ENCODE results near the gene KIF13A.
"Not testable (repeated sequence)": the region's sequence is repeated elsewhere in the genome, so short reads cannot be mapped to it uniquely, and the experiment has no call there.

KIF13A gene

DNA sequence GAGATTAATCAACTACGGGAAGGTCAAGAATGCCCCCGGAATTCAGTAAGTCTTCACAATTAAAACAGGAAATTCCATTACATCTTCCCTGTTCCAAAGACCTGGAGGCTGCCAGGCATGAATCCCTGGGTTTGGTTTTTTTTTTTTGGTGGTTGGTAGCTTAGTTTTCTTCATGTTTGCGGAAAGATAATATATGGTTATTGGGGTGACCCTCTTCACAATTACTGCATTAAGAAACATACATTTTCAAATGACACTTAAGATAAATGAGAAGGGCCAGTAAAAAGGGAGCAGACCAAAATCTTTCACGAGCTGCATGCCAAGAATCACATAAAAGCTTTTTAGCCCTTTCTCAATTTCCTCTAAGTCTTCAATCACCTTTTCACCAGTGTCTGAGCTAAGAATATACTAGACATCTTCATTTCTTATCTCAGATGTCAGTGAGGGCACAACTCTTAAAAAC is 64.0 kb downstream of the KIF13A start:
- Histone ChIP-seq H3K9me3 (ENCODE audit: insufficient read depth, low read depth, low read length) (no peaks in the 10 kb centered on the region), H3K4me3 (ENCODE audit: low read length) (no peak overlapping the region), H3K36me3 (ENCODE audit: insufficient read depth, low read depth, low read length) (no peaks in the 10 kb centered on the region), H3K4me1 (ENCODE audit: insufficient read depth, low read length) (peaks cover 24% of the 10 kb centered on the region), H3K27ac (ENCODE audit: low read length) (no peak overlapping the region), H3K27me3 (ENCODE audit: insufficient read depth, low read length) (no peaks in the 10 kb centered on the region), H3K9ac (ENCODE audit: low read depth, low read length) (no peak overlapping the region)

DNA sequence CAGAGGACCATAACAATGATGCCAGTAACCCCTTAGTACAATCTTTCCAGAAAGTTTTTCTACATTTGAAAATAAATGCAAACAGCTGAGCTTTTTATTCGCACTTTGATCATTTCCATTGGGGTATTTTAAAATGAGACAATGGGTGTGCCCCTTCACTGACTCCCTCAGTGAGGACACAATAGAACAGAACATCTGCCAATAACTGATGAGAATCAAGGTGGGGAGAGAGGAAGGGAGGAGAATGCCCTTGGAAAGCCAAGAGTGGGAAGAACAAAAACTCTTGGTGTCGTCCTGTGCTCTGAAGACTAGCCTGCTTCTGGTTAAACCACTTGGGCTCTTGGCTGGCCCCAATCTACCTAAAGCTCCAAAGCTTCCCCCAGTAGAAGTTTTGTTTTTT is 66.0 kb downstream of the KIF13A start:
- no peak overlapping the region for H3K4me3 ChIP-seq (ENCODE audit: low read length)
- H3K27me3 ChIP-seq (ENCODE audit: insufficient read depth, low read length): no peaks in the 10 kb centered on the region
- no peak overlapping the region for H3K9ac ChIP-seq (ENCODE audit: low read depth, low read length)
- no peak overlapping the region for H3K27ac ChIP-seq (ENCODE audit: low read length)
- H3K4me1 ChIP-seq (ENCODE audit: insufficient read depth, low read length): peaks cover 24% of the 10 kb centered on the region
- no peaks in the 10 kb centered on the region for H3K9me3 ChIP-seq (ENCODE audit: insufficient read depth, low read depth, low read length)
- no peaks in the 10 kb centered on the region for H3K36me3 ChIP-seq (ENCODE audit: insufficient read depth, low read depth, low read length)

DNA sequence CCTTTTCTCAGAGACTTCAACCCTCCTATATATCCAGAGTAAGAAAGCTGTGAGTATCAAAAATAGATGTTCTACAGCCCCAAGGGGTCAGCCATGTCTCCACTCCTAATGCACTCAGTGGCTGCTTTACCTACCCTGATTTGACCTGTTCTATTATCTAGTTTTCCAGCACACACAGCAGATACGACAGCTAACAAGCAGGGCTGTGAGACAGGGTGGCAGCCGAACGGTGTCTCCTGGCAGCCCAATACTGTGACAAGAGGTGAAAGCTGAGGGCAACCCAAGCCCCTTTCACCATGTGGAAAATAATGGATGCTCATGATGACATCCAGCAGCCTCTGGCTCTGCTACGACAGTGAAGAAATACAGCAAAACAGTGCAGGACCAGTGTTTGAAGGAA is 67.9 kb downstream of the KIF13A start:
- Histone ChIP-seq H3K27me3 (ENCODE audit: insufficient read depth, low read length) (no peaks in the 10 kb centered on the region), H3K9me3 (ENCODE audit: insufficient read depth, low read depth, low read length) (no peaks in the 10 kb centered on the region), H3K9ac (ENCODE audit: low read depth, low read length) (no peak overlapping the region), H3K36me3 (ENCODE audit: insufficient read depth, low read depth, low read length) (no peaks in the 10 kb centered on the region), H3K4me1 (ENCODE audit: insufficient read depth, low read length) (peaks cover 14% of the 10 kb centered on the region; the same call in 1 of the 2 replicates), H3K27ac (ENCODE audit: low read length) (no peak overlapping the region), H3K4me3 (ENCODE audit: low read length) (no peak overlapping the region)

DNA sequence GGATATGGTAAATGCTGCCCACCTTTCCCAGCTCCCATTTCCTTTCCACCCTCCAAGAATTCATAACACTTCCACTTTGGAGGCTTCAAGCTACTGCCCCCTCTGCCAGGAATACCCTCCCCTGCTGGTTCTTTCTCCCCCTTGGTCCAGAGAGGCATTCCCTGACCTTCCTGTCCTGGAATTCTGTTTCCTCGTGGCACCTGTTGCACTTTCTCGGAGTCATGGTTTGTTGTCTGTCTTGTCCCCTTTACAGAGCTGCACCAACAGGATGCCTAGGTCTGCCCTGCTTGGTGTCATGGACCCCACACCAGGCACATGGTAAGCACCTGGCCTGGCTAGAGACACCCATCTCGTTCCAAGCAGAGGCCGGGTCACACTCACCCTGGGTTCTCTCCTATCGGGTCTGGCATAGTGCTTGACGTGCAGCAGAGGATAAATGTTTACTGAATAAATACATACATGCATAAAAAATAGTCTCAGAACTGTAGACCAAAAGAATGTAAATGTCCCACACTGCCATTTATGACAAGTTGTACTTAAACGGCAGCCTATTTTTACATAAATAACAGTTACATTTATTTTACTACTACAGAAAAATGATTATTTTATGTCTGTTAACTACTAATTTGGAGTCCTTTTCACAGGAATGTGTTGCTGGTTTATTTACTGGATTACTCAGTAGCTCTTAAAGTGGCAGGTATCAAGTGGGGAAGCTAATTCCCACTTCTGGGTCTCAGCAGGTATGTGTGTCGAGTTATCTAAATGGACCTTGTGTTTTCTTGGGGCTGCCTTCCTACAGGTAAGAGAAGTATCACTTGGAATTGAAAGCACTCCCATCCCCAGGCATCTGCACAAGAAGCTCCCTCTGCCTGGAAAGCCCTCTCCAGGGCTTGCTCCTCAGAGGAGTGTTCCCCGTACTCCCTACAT is 69.3 kb downstream of the KIF13A start:
- H3K27me3 ChIP-seq (ENCODE audit: insufficient read depth, low read length): no peaks in the 10 kb centered on the region
- H3K9me3 ChIP-seq (ENCODE audit: insufficient read depth, low read depth, low read length): no peaks in the 10 kb centered on the region
- H3K4me1 ChIP-seq (ENCODE audit: insufficient read depth, low read length): peaks cover 19% of the 10 kb centered on the region
- no peaks in the 10 kb centered on the region for H3K36me3 ChIP-seq (ENCODE audit: insufficient read depth, low read depth, low read length)
- no peak overlapping the region for H3K4me3 ChIP-seq (ENCODE audit: low read length)
- no peak overlapping the region for H3K27ac ChIP-seq (ENCODE audit: low read length)
- H3K9ac ChIP-seq (ENCODE audit: low read depth, low read length): no peak overlapping the region

DNA sequence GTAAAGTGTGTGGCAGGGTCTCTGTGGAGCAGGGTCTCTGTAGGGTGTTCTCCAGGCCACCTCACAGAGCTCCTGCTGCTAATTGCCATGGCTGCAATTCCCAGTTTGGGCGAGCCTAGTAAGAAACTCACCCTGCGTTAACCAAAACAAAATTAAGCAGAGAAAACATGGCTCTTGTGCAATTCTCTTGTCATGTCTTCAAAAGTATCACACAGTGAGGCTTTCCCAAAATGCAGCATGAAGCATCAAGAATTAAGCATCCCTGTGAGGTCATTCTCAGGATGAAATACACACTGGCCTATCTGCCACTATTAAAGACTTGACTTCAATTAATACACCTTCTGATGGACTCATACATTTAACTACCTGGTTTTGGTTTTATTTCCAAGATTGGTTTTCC is 72.8 kb downstream of the KIF13A start:
- Histone ChIP-seq H3K4me3 (ENCODE audit: low read length) (no peak overlapping the region), H3K4me1 (ENCODE audit: insufficient read depth, low read length) (peaks cover 13% of the 10 kb centered on the region), H3K36me3 (ENCODE audit: insufficient read depth, low read depth, low read length) (no peaks in the 10 kb centered on the region), H3K27ac (ENCODE audit: low read length) (no peak overlapping the region), H3K9ac (ENCODE audit: low read depth, low read length) (no peak overlapping the region), H3K9me3 (ENCODE audit: insufficient read depth, low read depth, low read length) (no peaks in the 10 kb centered on the region), H3K27me3 (ENCODE audit: insufficient read depth, low read length) (no peaks in the 10 kb centered on the region)

DNA sequence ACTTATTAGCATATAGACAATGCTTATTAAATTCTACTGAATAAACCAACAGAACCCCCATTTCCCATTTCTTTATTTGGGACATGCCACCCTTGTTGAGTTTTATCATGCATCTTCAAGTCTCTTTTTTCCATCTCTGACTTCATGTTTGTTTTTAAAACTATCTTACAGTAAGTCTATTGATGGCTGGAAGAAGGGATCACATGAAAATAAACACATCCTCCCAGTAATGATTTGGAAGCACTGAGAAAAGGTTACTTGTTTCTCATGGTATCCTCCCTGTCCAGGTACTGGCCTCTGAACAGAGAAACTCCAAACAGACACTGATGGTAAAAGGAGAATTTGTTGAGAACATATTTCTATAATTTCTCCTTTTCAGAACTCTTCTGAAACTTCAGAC is 74.9 kb downstream of the KIF13A start:
- no peaks in the 10 kb centered on the region for H3K36me3 ChIP-seq (ENCODE audit: insufficient read depth, low read depth, low read length)
- no peak overlapping the region for H3K9ac ChIP-seq (ENCODE audit: low read depth, low read length)
- H3K9me3 ChIP-seq (ENCODE audit: insufficient read depth, low read depth, low read length): no peaks in the 10 kb centered on the region
- no peak overlapping the region for H3K27ac ChIP-seq (ENCODE audit: low read length)
- peaks cover 18% of the 10 kb centered on the region for H3K4me1 ChIP-seq (ENCODE audit: insufficient read depth, low read length)
- H3K4me3 ChIP-seq (ENCODE audit: low read length): no peak overlapping the region
- H3K27me3 ChIP-seq (ENCODE audit: insufficient read depth, low read length): no peaks in the 10 kb centered on the region

DNA sequence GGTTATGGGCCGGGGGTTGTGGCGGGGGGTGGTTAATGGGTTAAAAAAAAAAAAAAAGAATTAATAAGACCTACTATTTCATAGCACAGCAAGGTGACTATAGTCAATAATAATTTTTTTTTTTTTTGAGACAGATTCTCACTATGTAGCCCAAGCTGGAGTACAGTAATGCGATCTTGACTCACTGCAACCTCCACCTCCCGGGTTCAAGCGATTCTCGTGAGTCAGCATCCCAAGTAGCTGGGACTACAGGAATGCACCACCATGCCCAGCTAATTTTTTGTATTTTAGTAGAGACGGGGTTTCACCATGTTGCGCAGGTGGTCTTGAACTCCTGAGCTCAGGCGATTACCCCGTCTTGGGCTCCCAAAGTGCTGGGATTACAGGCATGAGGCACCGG is 75.8 kb downstream of the KIF13A start:
- not testable (repeated sequence) for H3K27ac ChIP-seq (ENCODE audit: low read length); H3K36me3 ChIP-seq (ENCODE audit: insufficient read depth, low read depth, low read length); H3K9me3 ChIP-seq (ENCODE audit: insufficient read depth, low read depth, low read length); H3K27me3 ChIP-seq (ENCODE audit: insufficient read depth, low read length); H3K4me3 ChIP-seq (ENCODE audit: low read length); H3K9ac ChIP-seq (ENCODE audit: low read depth, low read length)
- H3K4me1 ChIP-seq (ENCODE audit: insufficient read depth, low read length): peaks cover 21% of the 10 kb centered on the region

DNA sequence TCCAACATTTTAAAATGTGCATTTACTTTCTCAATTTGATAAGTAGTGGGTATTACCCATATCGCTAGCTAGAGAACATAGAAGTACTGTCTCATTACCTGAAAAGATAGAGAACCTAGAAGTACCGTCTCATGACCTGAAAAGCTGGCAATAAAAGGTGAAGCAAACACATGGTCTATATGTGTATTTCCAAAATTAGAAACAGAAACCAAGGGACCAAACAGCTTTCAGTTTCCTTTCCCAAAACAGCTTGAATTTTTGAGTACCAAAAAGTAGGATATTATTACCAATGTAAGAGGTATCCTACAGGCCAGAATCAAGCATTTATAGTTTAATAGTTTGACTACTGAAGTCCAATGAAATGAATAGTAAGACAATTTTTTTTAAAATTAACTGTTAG is 77.2 kb downstream of the KIF13A start:
- Histone ChIP-seq H3K4me3 (ENCODE audit: low read length) (no peak overlapping the region), H3K9me3 (ENCODE audit: insufficient read depth, low read depth, low read length) (no peaks in the 10 kb centered on the region), H3K9ac (ENCODE audit: low read depth, low read length) (no peak overlapping the region), H3K27ac (ENCODE audit: low read length) (no peak overlapping the region), H3K27me3 (ENCODE audit: insufficient read depth, low read length) (no peaks in the 10 kb centered on the region), H3K36me3 (ENCODE audit: insufficient read depth, low read depth, low read length) (no peaks in the 10 kb centered on the region), H3K4me1 (ENCODE audit: insufficient read depth, low read length) (peaks cover 21% of the 10 kb centered on the region)

DNA sequence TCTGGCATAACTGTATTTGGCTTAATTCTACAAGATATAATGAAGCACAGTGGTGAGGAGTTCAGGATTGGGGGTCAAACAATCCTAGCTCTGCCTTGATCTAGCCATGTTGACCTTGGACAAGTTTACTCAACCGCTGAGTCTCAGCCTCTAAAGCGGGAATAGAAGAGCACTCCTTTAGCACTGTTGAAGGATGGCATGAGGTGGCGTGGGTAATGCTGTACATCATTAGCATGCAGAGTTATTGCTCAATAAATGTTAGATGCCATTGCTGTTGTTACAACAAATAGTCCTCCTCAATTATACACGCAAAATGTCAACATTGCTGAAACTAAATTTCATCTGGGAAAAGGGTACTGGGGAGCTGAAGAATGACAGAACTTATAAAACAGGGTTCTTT is 78.6 kb downstream of the KIF13A start:
- no peak overlapping the region for H3K4me3 ChIP-seq (ENCODE audit: low read length)
- no peak overlapping the region for H3K9ac ChIP-seq (ENCODE audit: low read depth, low read length)
- H3K27me3 ChIP-seq (ENCODE audit: insufficient read depth, low read length): no peaks in the 10 kb centered on the region
- H3K27ac ChIP-seq (ENCODE audit: low read length): no peak overlapping the region
- no peaks in the 10 kb centered on the region for H3K9me3 ChIP-seq (ENCODE audit: insufficient read depth, low read depth, low read length)
- peaks cover 18% of the 10 kb centered on the region for H3K4me1 ChIP-seq (ENCODE audit: insufficient read depth, low read length)
- H3K36me3 ChIP-seq (ENCODE audit: insufficient read depth, low read depth, low read length): no peaks in the 10 kb centered on the region

DNA sequence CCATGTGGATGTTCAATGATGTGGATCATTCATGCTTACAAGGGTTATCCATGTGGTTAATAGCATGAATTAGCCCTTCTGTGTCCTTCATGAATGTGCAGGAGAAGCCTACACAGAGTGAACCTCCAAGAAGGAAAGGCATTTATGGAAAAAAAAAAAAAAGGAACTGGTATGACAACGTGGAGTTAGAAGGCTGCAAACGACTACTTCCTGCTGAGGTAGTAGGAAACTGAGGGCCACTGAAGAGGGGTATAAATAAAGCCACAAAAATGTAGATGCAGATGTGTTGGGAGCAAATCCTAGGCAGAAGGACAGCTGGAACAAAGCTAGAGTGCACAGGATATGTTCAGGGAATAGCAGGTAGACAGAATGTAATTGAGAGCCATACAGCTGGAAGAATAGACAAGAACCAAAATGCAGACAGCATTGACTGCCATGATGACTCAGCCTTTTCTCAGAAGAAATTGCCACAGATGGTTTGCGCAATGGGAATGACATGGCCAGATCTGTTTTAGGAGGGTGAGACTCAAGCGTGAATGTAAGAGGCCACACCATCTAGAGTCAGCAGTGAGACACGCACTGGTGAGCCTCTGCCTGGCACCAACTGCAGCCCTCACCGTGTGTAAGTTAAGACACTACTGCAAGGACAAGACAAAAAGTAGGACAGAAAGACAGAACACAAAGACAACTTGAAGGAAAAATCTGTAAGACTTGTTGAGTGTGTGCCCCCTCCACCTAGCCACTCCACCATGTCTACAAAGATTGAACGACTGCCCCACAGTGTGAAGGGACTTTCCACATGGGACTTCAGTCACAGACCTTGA is 79.8 kb downstream of the KIF13A start:
- H3K36me3 ChIP-seq (ENCODE audit: insufficient read depth, low read depth, low read length): no peaks in the 10 kb centered on the region

DNA sequence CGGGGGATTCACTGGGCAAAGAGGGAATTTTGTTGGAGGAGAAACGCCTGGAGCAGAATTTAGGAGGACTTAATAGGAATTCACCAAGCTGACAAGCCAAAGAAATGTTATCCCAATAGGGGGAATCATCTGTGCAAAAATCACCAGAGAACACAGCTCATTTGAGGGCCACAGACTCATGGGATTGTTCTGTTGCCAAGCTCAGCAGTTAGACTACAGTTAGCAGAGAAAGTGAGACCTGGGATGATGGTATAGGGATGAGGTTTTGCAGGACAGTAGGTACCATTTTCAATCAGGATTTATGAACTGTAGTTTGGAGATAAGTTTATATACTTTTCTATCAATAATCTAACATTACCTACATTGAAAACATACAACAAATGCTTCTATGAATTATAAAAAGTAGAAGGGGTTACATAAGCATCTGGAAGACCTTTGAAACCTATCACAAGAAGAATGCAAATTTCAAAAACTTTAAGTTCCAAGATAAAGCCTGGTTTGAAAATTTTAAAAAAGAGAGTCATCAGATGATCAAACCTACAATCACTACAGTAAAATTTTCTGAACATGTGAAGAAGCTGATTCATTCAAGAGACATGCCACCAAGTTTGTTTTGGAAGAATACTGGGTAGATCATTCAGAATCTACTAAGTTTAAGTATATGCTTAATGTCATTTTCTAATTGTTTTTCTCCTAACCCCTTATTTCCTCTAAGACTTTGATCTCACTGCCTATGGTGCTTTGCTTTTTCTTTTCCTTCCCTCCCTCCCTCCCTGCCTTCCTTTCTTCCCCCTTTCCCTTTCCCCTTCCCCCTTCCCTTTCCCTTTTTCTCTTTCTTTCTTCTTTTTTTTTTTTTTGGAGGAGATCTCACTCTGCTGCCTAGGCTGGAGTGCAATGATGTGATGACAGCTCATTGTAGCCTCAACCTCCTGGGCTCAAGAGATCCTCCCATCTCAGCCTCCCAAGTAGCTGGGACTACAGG is 81.5 kb downstream of the KIF13A start:
- no peaks in the 10 kb centered on the region for H3K36me3 ChIP-seq (ENCODE audit: insufficient read depth, low read depth, low read length)
- H3K27me3 ChIP-seq (ENCODE audit: insufficient read depth, low read length): no peaks in the 10 kb centered on the region
- H3K9me3 ChIP-seq (ENCODE audit: insufficient read depth, low read depth, low read length): no peaks in the 10 kb centered on the region
- H3K27ac ChIP-seq (ENCODE audit: low read length): no peak overlapping the region
- no peak overlapping the region for H3K4me3 ChIP-seq (ENCODE audit: low read length)
- peaks cover 24% of the 10 kb centered on the region for H3K4me1 ChIP-seq (ENCODE audit: insufficient read depth, low read length)
- H3K9ac ChIP-seq (ENCODE audit: low read depth, low read length): no peak overlapping the region

More for the DNA sequence above, 79.8 kb downstream of the KIF13A start:
- H3K9me3 ChIP-seq (ENCODE audit: insufficient read depth, low read depth, low read length): no peaks in the 10 kb centered on the region
- H3K4me3 ChIP-seq (ENCODE audit: low read length): no peak overlapping the region
- peak overlapping the region; percentile 34 for H3K27ac ChIP-seq (ENCODE audit: low read length)
- H3K27me3 ChIP-seq (ENCODE audit: insufficient read depth, low read length): no peaks in the 10 kb centered on the region
- H3K4me1 ChIP-seq (ENCODE audit: insufficient read depth, low read length): peaks cover 19% of the 10 kb centered on the region
- H3K9ac ChIP-seq (ENCODE audit: low read depth, low read length): no peak overlapping the region
